ENCODE measurements around the gene MED27.

MED27 gene

GRCh38 chr9:131848570-131849160 is 231.0 kb downstream of the MED27 start:
- DNase-seq, result no peak

GRCh38 chr9:131847665-131848354 is 231.9 kb downstream of the MED27 start:
- no peak for DNase-seq

GRCh38 chr9:131845305-131846298 is 234.1 kb downstream of the MED27 start:
- DNase-seq, result peak; percentile 30

GRCh38 chr9:131844745-131845118 is 234.9 kb downstream of the MED27 start:
- no peak for DNase-seq

- no peak for DNase-seq
These were observed 235.5 kb downstream of the MED27 start for GRCh38 chr9:131843989-131844744.

GRCh38 chr9:131841765-131842318 is 237.8 kb downstream of the MED27 start:
- DNase-seq, result no peak

- DNase-seq, result no peak
These were observed 238.6 kb downstream of the MED27 start for GRCh38 chr9:131840751-131841702.

GRCh38 chr9:131840220-131840619 is 239.4 kb downstream of the MED27 start:
- DNase-seq, result no peak

GRCh38 chr9:131839281-131840084 is 240.2 kb downstream of the MED27 start:
- DNase-seq, result peak; percentile 68

- no peak for DNase-seq
These were observed 241.0 kb downstream of the MED27 start for GRCh38 chr9:131838530-131839280.

- no peak for DNase-seq
These were observed 241.8 kb downstream of the MED27 start for GRCh38 chr9:131837836-131838235.

- DNase-seq, result no peak
These were observed 242.4 kb downstream of the MED27 start for GRCh38 chr9:131837316-131837715.

GRCh38 chr9:131836607-131837315 is 242.9 kb downstream of the MED27 start:
- DNase-seq, result no peak

GRCh38 chr9:131836021-131836420 is 243.6 kb downstream of the MED27 start:
- DNase-seq, result no peak

GRCh38 chr9:131835151-131835910 is 244.3 kb downstream of the MED27 start:
- DNase-seq, result peak; percentile 28

- no peak for DNase-seq
These were observed 244.9 kb downstream of the MED27 start for GRCh38 chr9:131834721-131835120.

GRCh38 chr9:131833906-131834305 is 245.8 kb downstream of the MED27 start:
- no peak for DNase-seq

- DNase-seq, result no peak
These were observed 246.6 kb downstream of the MED27 start for GRCh38 chr9:131833083-131833482.
